T-helper 2 cell treated with Interferon-gamma antibody and Interleukin-4, amounts not matched to agents 100 ng/mL and 5 ng/mL, for 36 hours (primary cell): ENCODE measurements around the gene TTC28. TPM values are rescaled to one million over a fixed set of nuclear protein-coding genes. Genes with fewer than 3 reads are reported as not detected.
"Not testable (repeated sequence)": the region's sequence is repeated elsewhere in the genome, so short reads cannot be mapped to it uniquely, and the experiment has no call there.

Experiments used
- intact Hi-C: fragments of 100-400 bp; cut with micrococcal nuclease; formaldehyde crosslinking; loops from one replicate; pipeline ENCODE4 v1.15.1; 2023
- total RNA-seq: library from RNA; stranded (reverse); gene quantifications from 2 replicates; pipeline ENCODE4 v1.2.3, GENCODE V29; 2022

The TTC28 gene
- total RNA-seq, 1 donor from 2014 or later = 1.1 TPM

- intact Hi-C loops = no loop called here
Measured at GRCh38 chr22:28064920-28065319, 614.7 kb downstream of the TTC28 start.

- intact Hi-C loops = no loop called here
Measured at GRCh38 chr22:28063656-28064055, 616.0 kb downstream of the TTC28 start.

GRCh38 chr22:28060594-28060993 is 619.0 kb downstream of the TTC28 start:
- intact Hi-C loops = not testable (repeated sequence)

- intact Hi-C loops = no loop called here
Measured at GRCh38 chr22:28058036-28058435, 621.6 kb downstream of the TTC28 start.

- intact Hi-C loops = no loop called here
Measured at GRCh38 chr22:28054819-28055208, 624.8 kb downstream of the TTC28 start.

- intact Hi-C loops = no loop called here
Measured at GRCh38 chr22:28053896-28054818, 625.5 kb downstream of the TTC28 start.

GRCh38 chr22:28052825-28053269 is 626.8 kb downstream of the TTC28 start:
- intact Hi-C loops = no loop called here

GRCh38 chr22:28051787-28052356 is 627.8 kb downstream of the TTC28 start:
- intact Hi-C loops = loop anchor here (1.0 kb wide), 1 partner anchor 390 kb away; no protein-coding TSS in a partner anchor

- intact Hi-C loops = loop anchor here (1.0 kb wide), 1 partner anchor 391 kb away; no protein-coding TSS in a partner anchor
Measured at GRCh38 chr22:28051091-28051786, 628.4 kb downstream of the TTC28 start.

- intact Hi-C loops = no loop called here
Measured at GRCh38 chr22:28048529-28048928, 631.1 kb downstream of the TTC28 start.

- intact Hi-C loops = no loop called here
Measured at GRCh38 chr22:28047740-28048139, 631.9 kb downstream of the TTC28 start.

- intact Hi-C loops = no loop called here
Measured at GRCh38 chr22:28046100-28046499, 633.5 kb downstream of the TTC28 start.

GRCh38 chr22:28044546-28045173 is 635.0 kb downstream of the TTC28 start:
- intact Hi-C loops = no loop called here

GRCh38 chr22:28043266-28043665 is 636.4 kb downstream of the TTC28 start:
- intact Hi-C loops = no loop called here

- intact Hi-C loops = no loop called here
Measured at GRCh38 chr22:28034760-28035401, 644.8 kb downstream of the TTC28 start.

- intact Hi-C loops = no loop called here
Measured at GRCh38 chr22:28034145-28034759, 645.4 kb downstream of the TTC28 start.

- intact Hi-C loops = no loop called here
Measured at GRCh38 chr22:28032861-28033260, 646.8 kb downstream of the TTC28 start.

GRCh38 chr22:28031383-28031922 is 648.2 kb downstream of the TTC28 start:
- intact Hi-C loops = no loop called here

- intact Hi-C loops = no loop called here
Measured at GRCh38 chr22:28030473-28030872, 649.2 kb downstream of the TTC28 start.

- intact Hi-C loops = no loop called here
Measured at GRCh38 chr22:28029956-28030355, 649.7 kb downstream of the TTC28 start.
